K562 treated with DMSO at 1 percent for 24 hours (cell line): Measurements from ENCODE around the gene WSCD1. TPM values are rescaled to one million over a fixed set of nuclear protein-coding genes. Genes with fewer than 3 reads are reported as not detected.

Source experiments
- total RNA-seq: library from RNA; unstranded; fragments of 300-600 nt; gene quantifications from 2 replicates; pipeline ENCODE4 v1.2.3, GENCODE V29; 2022; ENCODE audit warnings: low read depth; ENCODE audit not compliant: insufficient read depth

The WSCD1 gene
- 0.23 and 0.38 TPM in 2 replicates for total RNA-seq

GRCh38 chr17:6069539-6070429 is at the start of gene WSCD1:
Gene WSCD1 (plus strand): TSS chr17:6070379. CDS start chr17:6080659, 10,280 bp downstream.

